T-helper 1 cell treated with Interleukin-12 subunit alpha and Interleukin-12 subunit beta and Interleukin-4 antibody, amounts not matched to agents 30 μg/mL and 1 μg/mL, for 36 hours (primary cell): ENCODE measurements around the gene NEK5.
"Not testable (repeated sequence)": the region's sequence is repeated elsewhere in the genome, so short reads cannot be mapped to it uniquely, and the experiment has no call there.

Experiments
- H3K27ac Mint-ChIP-seq: one replicate; pipeline ENCODE4 v1.8.0; 2021; ENCODE audit warnings: mild to moderate bottlenecking, mixed read lengths
- H3K27me3 Mint-ChIP-seq: one replicate; pipeline ENCODE4 v1.8.0; 2021; ENCODE audit warnings: low read depth, mixed read lengths
- H3K36me3 Mint-ChIP-seq: one replicate; pipeline ENCODE4 v1.8.0; 2021; ENCODE audit warnings: low read depth, mixed read lengths
- H3K4me1 Mint-ChIP-seq: one replicate; pipeline ENCODE4 v1.8.0; 2021; ENCODE audit warnings: low read depth, mixed read lengths
- H3K4me3 Mint-ChIP-seq: one replicate; pipeline ENCODE4 v1.8.0; 2021; ENCODE audit warnings: mild to moderate bottlenecking, moderate library complexity, mixed read lengths
- H3K9me3 Mint-ChIP-seq: one replicate; pipeline ENCODE4 v1.8.0; 2021; ENCODE audit warnings: mixed read lengths

Gene NEK5

GRCh38 chr13:52112591-52112990 is 16.3 kb downstream of the NEK5 start:
- H3K36me3 Mint-ChIP-seq, result no peaks in the 10 kb centered on the region
- no peak overlapping the region for H3K4me3 Mint-ChIP-seq
- no peaks in the 10 kb centered on the region for H3K9me3 Mint-ChIP-seq
- peaks cover 37% of the 10 kb centered on the region for H3K27me3 Mint-ChIP-seq
- H3K27ac Mint-ChIP-seq, result no peak overlapping the region
- no peaks in the 10 kb centered on the region for H3K4me1 Mint-ChIP-seq

GRCh38 chr13:52109116-52109670 is 19.7 kb downstream of the NEK5 start:
- Mint-ChIP-seq H3K4me3 (no peak overlapping the region), H3K36me3 (no peaks in the 10 kb centered on the region), H3K4me1 (no peaks in the 10 kb centered on the region), H3K27ac (no peak overlapping the region), H3K27me3 (peaks cover 33% of the 10 kb centered on the region), H3K9me3 (no peaks in the 10 kb centered on the region)

- H3K9me3 Mint-ChIP-seq, result no peaks in the 10 kb centered on the region
These were observed 23.0 kb downstream of the NEK5 start for GRCh38 chr13:52105841-52106240.

GRCh38 chr13:52104624-52105023 is 24.2 kb downstream of the NEK5 start:
- Mint-ChIP-seq H3K27ac (no peak overlapping the region), H3K4me1 (no peaks in the 10 kb centered on the region)

More at GRCh38 chr13:52105841-52106240, 23.0 kb downstream of the NEK5 start:
- H3K4me1 Mint-ChIP-seq, result no peaks in the 10 kb centered on the region
- H3K36me3 Mint-ChIP-seq, result no peaks in the 10 kb centered on the region
- no peak overlapping the region for H3K27ac Mint-ChIP-seq
- peaks cover 10% of the 10 kb centered on the region for H3K27me3 Mint-ChIP-seq
- no peak overlapping the region for H3K4me3 Mint-ChIP-seq

GRCh38 chr13:52103386-52103785 is 25.5 kb downstream of the NEK5 start:
- no peak overlapping the region for H3K27ac Mint-ChIP-seq
- peaks cover 3% of the 10 kb centered on the region for H3K27me3 Mint-ChIP-seq
- H3K4me3 Mint-ChIP-seq, result no peak overlapping the region
- no peaks in the 10 kb centered on the region for H3K4me1 Mint-ChIP-seq
- H3K9me3 Mint-ChIP-seq, result no peaks in the 10 kb centered on the region
- H3K36me3 Mint-ChIP-seq, result no peaks in the 10 kb centered on the region

More at GRCh38 chr13:52104624-52105023, 24.2 kb downstream of the NEK5 start:
- Mint-ChIP-seq H3K36me3 (no peaks in the 10 kb centered on the region), H3K27me3 (peaks cover 3% of the 10 kb centered on the region), H3K4me3 (no peak overlapping the region), H3K9me3 (no peaks in the 10 kb centered on the region)

- H3K27ac Mint-ChIP-seq, H3K27me3 Mint-ChIP-seq, H3K4me3 Mint-ChIP-seq, H3K36me3 Mint-ChIP-seq, H3K9me3 Mint-ChIP-seq, H3K4me1 Mint-ChIP-seq: not testable (repeated sequence)
These were observed 26.4 kb downstream of the NEK5 start for GRCh38 chr13:52102423-52102822.

GRCh38 chr13:52097197-52097596 is 31.7 kb downstream of the NEK5 start:
- no peaks in the 10 kb centered on the region for H3K27me3 Mint-ChIP-seq
- no peaks in the 10 kb centered on the region for H3K9me3 Mint-ChIP-seq
- no peak overlapping the region for H3K27ac Mint-ChIP-seq
- no peak overlapping the region for H3K4me3 Mint-ChIP-seq
- H3K4me1 Mint-ChIP-seq, result no peaks in the 10 kb centered on the region
- no peaks in the 10 kb centered on the region for H3K36me3 Mint-ChIP-seq

GRCh38 chr13:52096748-52097147 is 32.1 kb downstream of the NEK5 start:
- no peaks in the 10 kb centered on the region for H3K27me3 Mint-ChIP-seq
- H3K27ac Mint-ChIP-seq, result no peak overlapping the region
- no peak overlapping the region for H3K4me3 Mint-ChIP-seq
- no peaks in the 10 kb centered on the region for H3K4me1 Mint-ChIP-seq
- no peaks in the 10 kb centered on the region for H3K9me3 Mint-ChIP-seq
- H3K36me3 Mint-ChIP-seq, result no peaks in the 10 kb centered on the region

- Mint-ChIP-seq H3K36me3 (no peaks in the 10 kb centered on the region), H3K9me3 (no peaks in the 10 kb centered on the region), H3K27ac (no peak overlapping the region), H3K4me3 (no peak overlapping the region), H3K27me3 (no peaks in the 10 kb centered on the region), H3K4me1 (no peaks in the 10 kb centered on the region)
These were observed 32.8 kb downstream of the NEK5 start for GRCh38 chr13:52096062-52096461.

- Mint-ChIP-seq H3K4me1 (no peaks in the 10 kb centered on the region), H3K9me3 (no peaks in the 10 kb centered on the region), H3K36me3 (no peaks in the 10 kb centered on the region), H3K4me3 (no peak overlapping the region), H3K27me3 (no peaks in the 10 kb centered on the region), H3K27ac (no peak overlapping the region)
These were observed 36.8 kb downstream of the NEK5 start for GRCh38 chr13:52092087-52092486.

- Mint-ChIP-seq H3K36me3 (no peaks in the 10 kb centered on the region), H3K9me3 (no peaks in the 10 kb centered on the region), H3K4me3 (no peak overlapping the region), H3K27me3 (no peaks in the 10 kb centered on the region), H3K4me1 (no peaks in the 10 kb centered on the region), H3K27ac (no peak overlapping the region)
These were observed 37.4 kb downstream of the NEK5 start for GRCh38 chr13:52091473-52091872.

- no peaks in the 10 kb centered on the region for H3K9me3 Mint-ChIP-seq
- peaks cover 4% of the 10 kb centered on the region for H3K27me3 Mint-ChIP-seq
- H3K27ac Mint-ChIP-seq, result no peak overlapping the region
- H3K36me3 Mint-ChIP-seq, result no peaks in the 10 kb centered on the region
- no peak overlapping the region for H3K4me3 Mint-ChIP-seq
- H3K4me1 Mint-ChIP-seq, result no peaks in the 10 kb centered on the region
These were observed 43.5 kb downstream of the NEK5 start for GRCh38 chr13:52085421-52085820.

- not testable (repeated sequence) for H3K4me3 Mint-ChIP-seq, H3K27ac Mint-ChIP-seq, H3K36me3 Mint-ChIP-seq, H3K9me3 Mint-ChIP-seq, H3K4me1 Mint-ChIP-seq, H3K27me3 Mint-ChIP-seq
These were observed 43.9 kb downstream of the NEK5 start for GRCh38 chr13:52084981-52085380.

GRCh38 chr13:52082601-52083000 is 46.3 kb downstream of the NEK5 start:
- Mint-ChIP-seq H3K27ac (no peak overlapping the region), H3K4me3 (no peak overlapping the region), H3K27me3 (peaks cover 4% of the 10 kb centered on the region), H3K4me1 (no peaks in the 10 kb centered on the region), H3K9me3 (no peaks in the 10 kb centered on the region), H3K36me3 (no peaks in the 10 kb centered on the region)

- H3K27ac Mint-ChIP-seq, H3K4me1 Mint-ChIP-seq, H3K4me3 Mint-ChIP-seq, H3K9me3 Mint-ChIP-seq, H3K36me3 Mint-ChIP-seq: not testable (repeated sequence)
- peaks cover 14% of the 10 kb centered on the region for H3K27me3 Mint-ChIP-seq
These were observed 49.0 kb downstream of the NEK5 start for GRCh38 chr13:52079891-52080290.

- H3K9me3 Mint-ChIP-seq, result peaks cover 21% of the 10 kb centered on the region
- peaks cover 14% of the 10 kb centered on the region for H3K4me1 Mint-ChIP-seq
- H3K27me3 Mint-ChIP-seq, result peaks cover 19% of the 10 kb centered on the region
These were observed 57.8 kb downstream of the NEK5 start for GRCh38 chr13:52070929-52071523.

More at GRCh38 chr13:52070929-52071523, 57.8 kb downstream of the NEK5 start:
- Mint-ChIP-seq H3K4me3 (no peak overlapping the region), H3K36me3 (peaks cover 4% of the 10 kb centered on the region), H3K27ac (no peak overlapping the region)
